SH-SY5Y (cell line): Measurements from ENCODE around the gene HOXC5.

Source experiments
- GATA2 ChIP-seq: IDR thresholded peaks from 2 replicates; pipeline ENCODE4 v1.6.1; 2011; ENCODE audit warnings: mild to moderate bottlenecking, low read depth, low read length
- GATA3 ChIP-seq: IDR thresholded peaks from 2 replicates; pipeline ENCODE4 v1.6.1; 2011; ENCODE audit warnings: low read depth, mild to moderate bottlenecking, low read length, moderate library complexity

DNA sequence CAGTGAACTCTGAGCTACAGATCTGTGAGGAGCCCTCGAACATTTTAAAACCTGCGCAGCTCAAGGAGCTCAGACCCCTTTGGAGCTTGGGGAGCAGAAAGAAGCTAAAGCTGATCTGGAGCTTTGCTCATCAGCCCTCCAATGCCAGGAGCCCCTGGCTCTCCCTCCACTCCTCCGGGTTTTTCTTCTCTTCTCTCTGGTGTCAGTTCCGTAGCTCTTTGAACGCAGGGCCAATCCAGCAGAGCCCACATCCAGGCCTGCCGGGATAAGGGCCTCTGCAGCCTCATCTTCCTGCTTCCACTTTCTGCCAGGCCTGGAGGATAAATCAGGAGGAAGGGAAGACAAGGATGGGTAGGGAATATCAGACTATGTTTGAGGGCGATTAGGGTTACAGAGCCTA is 26.8 kb downstream of the HOXC5 start:
- TF ChIP-seq GATA3: no peak
- no peak for TF ChIP-seq GATA2
